MM.1S (cell line): ENCODE results near the gene XYLT1.

ENCODE experiments used
- EZH2 ChIP-seq: fragments of 300-600 bp; sonication (generic); optimal IDR thresholded peaks from 2 replicates; pipeline ENCODE3; 2017; ENCODE audit warnings: low read depth, mild to moderate bottlenecking, antibody characterized with exemption, low read length, mixed read lengths
- TF ChIP-seq, protein P1 (sequence below): fragments of 300-600 bp; sonication (generic); IDR thresholded peaks from 2 replicates; pipeline ENCODE4 v1.5.1; 2016; ENCODE audit warnings: antibody characterized with exemption, low read length, mixed read lengths

DNA sequence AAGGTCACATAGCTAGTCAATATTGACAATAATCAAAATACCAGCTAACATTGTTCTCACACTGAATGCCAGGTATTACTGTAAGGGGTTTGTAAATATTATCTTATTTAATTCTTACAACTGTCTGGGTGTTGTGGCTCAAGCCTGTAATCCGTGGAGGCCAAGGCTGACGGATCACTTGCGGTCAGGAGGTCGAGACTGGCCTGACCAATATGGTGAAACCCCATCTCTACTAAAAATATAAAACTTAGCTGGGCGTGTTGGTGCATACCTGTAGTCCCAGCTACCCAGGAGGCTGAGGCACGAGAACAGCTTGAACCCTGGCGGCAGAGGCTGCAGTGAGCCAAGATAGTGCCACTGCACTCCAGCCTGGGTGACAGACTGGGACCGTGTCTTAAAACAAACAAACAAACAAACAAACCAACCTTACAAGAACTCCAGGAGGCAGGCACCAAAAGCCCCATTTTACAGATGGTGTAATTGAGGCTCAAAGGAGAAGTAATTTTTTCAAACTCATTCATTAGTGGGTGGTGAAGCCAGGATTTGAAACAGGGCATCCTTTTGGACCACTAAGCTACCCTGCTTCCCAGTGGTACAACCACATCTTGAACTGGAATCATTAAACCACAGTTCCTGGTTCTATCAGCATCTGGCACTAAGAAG lies 104.3 kb downstream of the XYLT1 start:
- TF ChIP-seq, protein P1, sequence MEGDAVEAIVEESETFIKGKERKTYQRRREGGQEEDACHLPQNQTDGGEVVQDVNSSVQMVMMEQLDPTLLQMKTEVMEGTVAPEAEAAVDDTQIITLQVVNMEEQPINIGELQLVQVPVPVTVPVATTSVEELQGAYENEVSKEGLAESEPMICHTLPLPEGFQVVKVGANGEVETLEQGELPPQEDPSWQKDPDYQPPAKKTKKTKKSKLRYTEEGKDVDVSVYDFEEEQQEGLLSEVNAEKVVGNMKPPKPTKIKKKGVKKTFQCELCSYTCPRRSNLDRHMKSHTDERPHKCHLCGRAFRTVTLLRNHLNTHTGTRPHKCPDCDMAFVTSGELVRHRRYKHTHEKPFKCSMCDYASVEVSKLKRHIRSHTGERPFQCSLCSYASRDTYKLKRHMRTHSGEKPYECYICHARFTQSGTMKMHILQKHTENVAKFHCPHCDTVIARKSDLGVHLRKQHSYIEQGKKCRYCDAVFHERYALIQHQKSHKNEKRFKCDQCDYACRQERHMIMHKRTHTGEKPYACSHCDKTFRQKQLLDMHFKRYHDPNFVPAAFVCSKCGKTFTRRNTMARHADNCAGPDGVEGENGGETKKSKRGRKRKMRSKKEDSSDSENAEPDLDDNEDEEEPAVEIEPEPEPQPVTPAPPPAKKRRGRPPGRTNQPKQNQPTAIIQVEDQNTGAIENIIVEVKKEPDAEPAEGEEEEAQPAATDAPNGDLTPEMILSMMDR = no peak
- TF ChIP-seq EZH2 = no peak
